Mucosa of descending colon (tissue), 3 donors: ENCODE measurements around the gene PDHX. TPM values are rescaled to one million over a fixed set of nuclear protein-coding genes. Genes with fewer than 3 reads are reported as not detected.

Experiments
- ATAC-seq: fragments of 200-7000 bp; cut with Tn5 transposase; one replicate; pipeline ENCODE4 v1.9.1; 2020; ENCODE audit warnings: mild to moderate bottlenecking, moderate library complexity
- DNase-seq, 3 donors: peaks; one replicate each; pipeline ENCODE4 v3.0.0-alpha.2; 2020
- H3K36me3 ChIP-seq: fragments of 200-600 bp; one replicate; pipeline ENCODE4 v1.8.0; 2021; ENCODE audit warnings: low read depth, mild to moderate bottlenecking
- H3K4me1 ChIP-seq: fragments of 200-600 bp; one replicate; pipeline ENCODE4 v1.8.0; 2021; ENCODE audit warnings: low read depth, mild to moderate bottlenecking
- H3K4me3 ChIP-seq: fragments of 200-600 bp; one replicate; pipeline ENCODE4 v1.8.0; 2021; ENCODE audit warnings: mild to moderate bottlenecking
- H3K9me3 ChIP-seq: fragments of 200-600 bp; one replicate; pipeline ENCODE4 v1.8.0; 2021; ENCODE audit warnings: mild to moderate bottlenecking
- intact Hi-C, 2 donors: fragments of 100-400 bp; cut with DNase I in 1 of 2; cut with micrococcal nuclease in 1 of 2; formaldehyde crosslinking; loops; one replicate each; pipeline versions ENCODE4 v1.11.0 to v1.11.1; 2022; cut with DNase I, micrococcal nuclease
- total RNA-seq, 3 donors: library from RNA; stranded (reverse); fragmentation: NEBNext Ultra II Directional in 2 of 3; extraction: Animal tissue kit (Norgen Biotek cat#: 25700) in 2 of 3; gene quantifications; one replicate each; pipeline versions ENCODE4 v1.2.1 to v1.2.4, GENCODE V29; 2021 to 2023
- TF ChIP-seq, protein P1 (sequence below): fragments of 200-600 bp; IDR thresholded peaks from one replicate; pipeline ENCODE4 v1.8.0; 2022; ENCODE audit warnings: antibody characterized with exemption, mild to moderate bottlenecking
- donor health status: DM: no; HTN: no; CAD: no; lungs with moderate emphysema.
- donor health status: DM: no; HTN: no; CAD: no.
- donor health status: DM: no; HTN: yes; CAD: no.

Gene PDHX
- total RNA-seq, 3 donors from 2014 or later = 39.4 to 44.3 (median 42.1) TPM

DNA sequence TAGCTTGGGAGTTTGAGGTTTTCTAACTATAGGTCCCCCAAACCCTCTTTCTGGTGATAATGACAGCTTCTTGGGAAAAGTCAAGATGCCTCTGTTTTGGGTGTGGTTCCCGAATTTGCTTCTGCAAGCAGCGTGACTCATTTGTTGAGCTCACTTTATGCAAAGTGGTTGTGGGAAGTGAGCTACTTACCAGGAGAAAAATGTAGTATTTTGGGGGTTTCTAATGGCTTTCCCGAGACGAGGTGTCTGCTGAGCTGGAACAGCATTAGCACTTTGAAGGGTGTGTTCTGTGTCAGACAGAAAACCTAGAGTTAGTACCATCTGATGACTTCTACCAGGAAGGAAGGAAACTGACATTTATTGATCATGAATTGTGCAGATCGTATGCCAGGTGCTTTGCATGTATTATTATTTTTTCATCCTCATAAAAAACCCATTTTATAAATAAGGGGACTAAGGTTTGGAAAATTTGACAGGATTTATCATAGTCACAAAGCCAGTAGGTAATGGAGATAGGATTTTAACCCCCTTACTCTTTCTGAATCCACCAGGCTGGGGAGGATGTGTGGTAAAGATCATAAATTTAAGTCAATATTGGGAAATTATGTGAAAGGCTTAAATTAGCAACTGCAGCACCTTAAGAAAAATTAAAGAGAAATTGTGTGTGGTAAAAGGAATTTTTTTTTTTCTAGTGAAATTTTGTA lies 113.7 kb downstream of the PDHX start:
- no peak overlapping the region for H3K4me3 ChIP-seq
- intact Hi-C loops = no loop called here
- peak; percentile 50 for ATAC-seq
- H3K9me3 ChIP-seq = peaks cover 2% of the 10 kb centered on the region
- DNase-seq = no peak
- H3K36me3 ChIP-seq = no peaks in the 10 kb centered on the region
- TF ChIP-seq, protein P1, sequence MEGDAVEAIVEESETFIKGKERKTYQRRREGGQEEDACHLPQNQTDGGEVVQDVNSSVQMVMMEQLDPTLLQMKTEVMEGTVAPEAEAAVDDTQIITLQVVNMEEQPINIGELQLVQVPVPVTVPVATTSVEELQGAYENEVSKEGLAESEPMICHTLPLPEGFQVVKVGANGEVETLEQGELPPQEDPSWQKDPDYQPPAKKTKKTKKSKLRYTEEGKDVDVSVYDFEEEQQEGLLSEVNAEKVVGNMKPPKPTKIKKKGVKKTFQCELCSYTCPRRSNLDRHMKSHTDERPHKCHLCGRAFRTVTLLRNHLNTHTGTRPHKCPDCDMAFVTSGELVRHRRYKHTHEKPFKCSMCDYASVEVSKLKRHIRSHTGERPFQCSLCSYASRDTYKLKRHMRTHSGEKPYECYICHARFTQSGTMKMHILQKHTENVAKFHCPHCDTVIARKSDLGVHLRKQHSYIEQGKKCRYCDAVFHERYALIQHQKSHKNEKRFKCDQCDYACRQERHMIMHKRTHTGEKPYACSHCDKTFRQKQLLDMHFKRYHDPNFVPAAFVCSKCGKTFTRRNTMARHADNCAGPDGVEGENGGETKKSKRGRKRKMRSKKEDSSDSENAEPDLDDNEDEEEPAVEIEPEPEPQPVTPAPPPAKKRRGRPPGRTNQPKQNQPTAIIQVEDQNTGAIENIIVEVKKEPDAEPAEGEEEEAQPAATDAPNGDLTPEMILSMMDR = no peak
- peaks cover 4% of the 10 kb centered on the region for H3K4me1 ChIP-seq

GRCh38 chr11:35030716-35031213 lies 114.3 kb downstream of the PDHX start:
- no peaks in the 10 kb centered on the region for H3K36me3 ChIP-seq
- H3K4me3 ChIP-seq = no peak overlapping the region
- H3K4me1 ChIP-seq = peaks cover 4% of the 10 kb centered on the region
- TF ChIP-seq, protein P1 = no peak
- peak in 2 of 3 donors; percentile 37 to 61 for DNase-seq
- peaks cover 2% of the 10 kb centered on the region for H3K9me3 ChIP-seq
- ATAC-seq = peak; percentile 79
- intact Hi-C loops = no loop called here

DNA sequence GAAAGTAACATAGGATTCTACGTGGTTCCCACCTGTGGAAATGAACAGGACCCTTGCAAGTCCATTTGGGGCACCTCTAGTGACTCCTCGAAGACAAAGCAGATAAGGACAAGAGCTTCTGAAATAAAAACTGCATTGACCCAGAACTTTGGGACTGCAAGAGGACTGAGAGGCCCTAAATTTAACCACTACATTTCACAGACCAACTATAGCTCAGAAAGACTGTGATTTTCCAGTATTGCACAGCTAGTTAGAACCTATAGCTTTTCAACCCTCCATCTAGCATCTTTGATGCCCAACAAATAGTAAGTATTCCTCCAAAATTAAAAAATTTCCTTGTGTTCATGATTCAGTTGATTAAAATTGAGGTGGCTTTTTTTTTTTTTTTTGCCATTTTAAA lies 114.9 kb downstream of the PDHX start:
- no peak for DNase-seq
- Histone ChIP-seq H3K36me3 (no peaks in the 10 kb centered on the region), H3K9me3 (peaks cover 2% of the 10 kb centered on the region), H3K4me1 (peaks cover 4% of the 10 kb centered on the region), H3K4me3 (no peak overlapping the region)
- intact Hi-C loops = no loop called here
- ATAC-seq = no peak
- TF ChIP-seq, protein P1 = no peak

GRCh38 chr11:35031867-35032266 lies 115.4 kb downstream of the PDHX start:
- no peaks in the 10 kb centered on the region for H3K36me3 ChIP-seq
- ATAC-seq (no peak), DNase-seq (no peak)
- TF ChIP-seq, protein P1 = no peak
- H3K4me3 ChIP-seq = no peak overlapping the region
- H3K4me1 ChIP-seq = peaks cover 4% of the 10 kb centered on the region
- H3K9me3 ChIP-seq = peaks cover 2% of the 10 kb centered on the region
- intact Hi-C loops = no loop called here

DNA sequence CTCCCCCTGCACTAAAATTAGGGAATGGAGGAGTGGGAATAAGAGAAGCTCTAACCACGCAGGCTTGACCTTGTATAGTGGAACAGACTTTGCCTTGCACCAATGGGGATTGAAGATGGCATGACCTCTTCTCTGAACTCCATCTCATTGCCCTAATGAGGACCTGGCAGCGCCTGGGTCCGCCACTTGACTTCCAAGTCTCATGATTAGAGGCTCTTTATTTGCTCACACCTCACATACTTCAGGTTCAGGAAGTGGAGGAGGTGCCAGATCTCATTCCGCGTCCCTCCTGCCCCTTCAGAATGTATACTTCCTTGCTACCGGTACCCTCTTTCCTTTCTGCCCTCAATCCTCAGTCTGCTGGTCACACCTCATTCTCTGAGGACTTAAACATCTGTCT lies 116.6 kb downstream of the PDHX start:
- no peak for ATAC-seq
- TF ChIP-seq, protein P1 = no peak
- H3K9me3 ChIP-seq = peaks cover under 1% of the 10 kb centered on the region
- no peak for DNase-seq
- H3K4me1 ChIP-seq = peaks cover 4% of the 10 kb centered on the region
- intact Hi-C loops = no loop called here
- no peak overlapping the region for H3K4me3 ChIP-seq
- no peaks in the 10 kb centered on the region for H3K36me3 ChIP-seq
